Activated naive CD8-positive, alpha-beta T cell treated with anti-CD3 and anti-CD28 coated beads, Interleukin-2, amount 50 U/mL, for 16 hours (primary cell): ENCODE results near the gene SLC25A45.
"Not testable (repeated sequence)": the region's sequence is repeated elsewhere in the genome, so short reads cannot be mapped to it uniquely, and the experiment has no call there.

Experiments
- DNase-seq: peaks from one replicate; pipeline ENCODE4 v3.0.0-alpha.2; 2020; ENCODE audit warnings: low read depth, low spot score

The SLC25A45 gene

DNA sequence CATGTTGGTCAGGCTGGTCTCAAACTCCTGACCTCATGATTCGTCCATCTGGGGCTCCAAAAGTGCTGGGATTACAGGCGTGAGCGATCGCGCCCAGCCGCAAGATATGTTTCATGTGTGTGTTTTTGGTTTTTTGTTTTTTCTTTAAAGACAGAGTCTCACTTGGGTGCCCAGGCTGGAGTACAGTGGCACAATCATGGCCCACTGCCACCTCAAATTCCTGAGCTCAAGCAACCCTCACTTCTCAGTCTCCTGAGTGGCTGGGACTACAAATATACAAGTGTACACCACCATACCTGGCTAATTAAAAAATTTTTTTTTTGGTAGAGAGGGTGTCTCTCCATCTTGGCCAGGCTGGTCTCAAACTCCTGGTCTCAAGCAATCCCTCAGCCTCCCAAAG is 19.5 kb downstream of the SLC25A45 start:
- no peak for DNase-seq

DNA sequence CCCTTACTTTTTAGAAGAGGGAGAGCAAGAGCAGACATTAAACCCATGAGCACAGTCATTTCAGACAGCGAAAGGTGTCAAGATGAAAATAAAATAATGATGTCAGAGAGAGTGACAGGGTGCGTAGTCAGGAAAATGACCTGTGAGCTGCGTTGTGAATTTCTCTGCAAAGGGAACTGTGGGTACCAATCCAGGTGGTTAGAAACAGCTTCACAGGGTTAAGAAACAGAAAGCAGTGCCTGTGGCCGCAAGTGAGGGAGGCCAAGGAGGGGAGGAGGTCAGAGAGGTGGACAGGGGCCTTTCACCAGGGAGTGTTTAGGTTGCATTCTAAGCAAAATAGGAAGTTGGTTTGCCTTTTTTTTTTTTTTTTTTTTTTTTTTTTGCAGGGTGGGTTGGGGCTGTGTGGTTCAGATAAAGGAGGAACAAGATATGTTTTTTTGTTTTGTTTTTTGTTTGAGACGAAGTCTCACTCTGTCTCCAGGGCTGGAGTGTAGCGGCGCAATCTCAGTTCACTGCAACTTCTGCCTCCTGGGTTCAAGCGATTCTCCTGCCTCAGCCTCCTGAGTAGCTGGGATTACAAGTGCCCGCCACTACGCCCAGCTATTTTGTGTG is 20.0 kb downstream of the SLC25A45 start:
- no peak for DNase-seq

DNA sequence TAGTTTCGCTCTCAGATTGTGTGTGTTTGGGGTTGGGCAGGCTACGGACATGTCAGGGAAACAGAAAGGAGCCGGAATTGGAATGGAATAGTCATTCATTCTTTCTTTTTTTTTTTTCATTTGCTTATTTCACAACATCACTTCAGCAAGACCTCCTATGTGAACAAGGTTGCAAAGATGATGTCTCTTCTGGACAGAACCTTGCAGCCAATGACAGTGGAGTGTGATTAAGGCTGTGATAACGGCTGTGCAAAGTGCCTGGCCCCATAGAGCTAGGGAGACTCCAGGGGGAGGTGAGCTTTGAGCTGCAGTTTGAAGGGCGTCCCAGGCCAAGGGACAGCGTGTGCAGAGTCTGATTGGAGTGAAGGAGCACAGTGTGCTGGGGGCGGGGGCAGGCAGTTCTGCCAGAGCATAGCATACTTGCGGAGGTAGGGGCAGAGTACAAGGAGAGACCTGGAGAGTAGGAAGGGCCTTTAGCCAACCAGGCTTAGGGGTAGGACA is 24.5 kb downstream of the SLC25A45 start:
- DNase-seq = no peak

- no peak for DNase-seq
These were observed 26.0 kb downstream of the SLC25A45 start for GRCh38 chr11:65356394-65356972.

DNA sequence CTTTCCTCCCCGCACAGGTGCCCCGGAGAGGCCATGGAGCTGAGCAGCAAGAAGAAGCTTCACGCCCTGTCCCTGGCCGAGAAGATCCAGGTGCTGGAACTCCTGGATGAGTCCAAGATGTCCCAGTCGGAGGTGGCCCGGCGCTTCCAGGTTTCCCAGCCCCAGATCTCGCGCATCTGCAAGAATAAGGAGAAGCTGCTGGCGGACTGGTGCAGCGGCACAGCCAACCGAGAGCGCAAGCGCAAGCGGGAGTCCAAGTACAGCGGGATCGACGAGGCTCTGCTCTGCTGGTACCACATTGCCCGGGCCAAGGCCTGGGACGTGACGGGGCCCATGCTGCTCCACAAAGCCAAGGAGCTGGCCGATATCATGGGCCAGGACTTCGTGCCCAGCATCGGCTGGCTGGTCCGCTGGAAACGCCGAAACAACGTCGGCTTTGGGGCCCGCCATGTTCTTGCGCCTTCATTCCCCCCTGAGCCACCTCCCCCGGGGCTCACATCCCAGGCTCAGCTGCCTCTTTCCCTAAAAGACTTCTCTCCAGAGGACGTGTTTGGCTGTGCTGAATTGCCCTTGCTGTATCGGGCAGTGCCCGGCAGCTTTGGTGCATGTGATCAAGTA is 26.6 kb downstream of the SLC25A45 start:
- DNase-seq = no peak

DNA sequence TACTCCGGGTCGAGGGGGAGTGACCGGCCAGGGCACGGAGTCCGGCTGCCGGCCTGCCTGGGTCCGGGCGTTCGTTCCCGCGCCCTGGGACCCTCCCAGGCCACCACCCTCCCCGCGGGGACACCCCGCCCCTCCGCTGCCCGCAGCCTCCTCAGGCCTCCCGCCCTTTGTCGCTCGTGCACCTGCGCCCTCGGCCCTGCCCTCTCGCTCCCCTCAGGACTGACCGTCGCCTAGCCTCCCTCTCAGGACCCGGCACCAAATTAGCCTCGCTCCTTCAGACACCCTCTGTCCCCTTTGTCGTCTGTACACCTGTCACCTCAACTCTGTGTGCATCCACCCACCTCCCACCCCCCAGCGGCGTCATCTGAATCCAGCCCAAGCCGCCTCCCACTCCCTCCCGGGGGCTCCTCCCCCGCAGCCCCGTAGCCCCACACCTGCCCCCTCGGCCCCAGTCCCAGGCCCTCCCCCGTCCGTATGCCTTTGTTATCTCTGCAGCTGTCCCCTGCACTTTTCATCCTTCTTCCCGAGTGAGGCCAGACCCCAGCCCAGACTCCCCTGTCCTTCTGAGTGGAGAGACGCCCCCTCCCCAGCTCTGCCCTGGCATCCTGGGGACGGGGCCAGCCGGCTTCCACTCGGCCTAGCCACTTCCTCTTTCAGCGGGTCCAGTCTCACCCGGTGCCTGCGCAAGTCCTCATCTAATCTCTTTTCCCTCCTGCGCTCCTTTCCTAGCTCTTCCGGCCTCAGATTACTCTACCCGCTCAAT is 27.3 kb downstream of the SLC25A45 start:
- DNase-seq = no peak

DNA sequence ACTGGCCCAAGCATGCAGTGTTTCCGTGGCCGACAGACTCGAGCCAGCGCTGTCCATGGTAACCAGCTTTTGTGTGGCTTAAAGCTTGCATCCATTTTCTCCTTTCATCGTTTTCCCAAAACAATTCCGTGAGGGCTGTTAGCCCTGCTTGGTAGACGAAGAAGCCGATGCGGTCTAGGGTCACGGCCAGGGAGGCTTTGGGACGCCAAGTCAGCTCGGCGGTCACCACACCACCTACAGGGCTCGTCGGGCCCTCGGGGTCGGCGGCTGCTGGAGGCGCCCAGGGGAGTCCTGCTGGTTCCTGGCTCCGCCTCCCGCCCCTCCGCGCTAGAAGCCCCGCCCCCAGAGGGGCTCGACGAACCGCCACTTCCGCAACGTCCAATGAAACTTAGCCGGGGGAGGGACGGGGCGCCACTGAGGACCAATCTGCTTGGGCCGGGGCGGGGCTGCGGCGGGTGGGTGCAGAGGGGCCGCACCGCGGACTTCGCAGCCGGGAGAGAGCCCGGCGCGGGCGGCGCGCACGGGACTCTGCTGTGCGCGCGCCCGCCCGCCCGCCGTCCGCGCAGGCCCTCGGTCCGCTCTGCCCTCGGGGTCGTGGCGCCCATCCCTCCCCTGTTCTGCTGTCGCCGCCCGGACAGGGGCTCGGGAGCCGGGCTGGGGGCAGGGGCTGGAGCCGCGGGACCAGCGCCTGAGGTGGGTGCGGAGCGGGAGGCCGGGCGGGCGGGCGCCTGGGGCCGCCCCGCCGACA is 28.0 kb downstream of the SLC25A45 start, which contains the start of gene TIGD3:
TIGD3 (plus strand) TSS at position 487 of the 748 bp plus-strand sequence. CDS start 1,058 bp downstream, outside the sequence.
- DNase-seq = peak; percentile 98

DNA sequence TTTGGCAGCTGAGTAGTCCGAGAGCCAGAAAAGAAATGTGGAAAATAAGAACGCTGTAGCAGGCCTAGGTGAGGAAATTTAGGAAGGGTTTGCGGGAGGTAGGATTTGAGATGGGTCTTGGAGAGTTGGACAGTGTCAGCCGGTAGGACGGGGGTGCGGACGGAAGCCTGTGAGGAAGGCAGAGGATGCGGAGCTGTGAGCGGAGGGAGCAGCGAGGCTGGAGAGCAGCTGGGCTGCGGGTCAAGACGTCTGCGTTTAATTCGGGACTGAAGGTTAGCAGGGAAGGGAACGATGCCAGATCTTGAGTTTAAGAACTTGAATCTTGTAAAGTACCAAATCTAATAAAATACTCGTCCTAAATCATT is 28.6 kb downstream of the SLC25A45 start:
- no peak for DNase-seq

GRCh38 chr11:65353376-65353775 is 29.1 kb downstream of the SLC25A45 start:
- no peak for DNase-seq

GRCh38 chr11:65352783-65353182 is 29.7 kb downstream of the SLC25A45 start:
- DNase-seq = no peak

- DNase-seq = no peak
These were observed 30.9 kb downstream of the SLC25A45 start for GRCh38 chr11:65351511-65351910.

DNA sequence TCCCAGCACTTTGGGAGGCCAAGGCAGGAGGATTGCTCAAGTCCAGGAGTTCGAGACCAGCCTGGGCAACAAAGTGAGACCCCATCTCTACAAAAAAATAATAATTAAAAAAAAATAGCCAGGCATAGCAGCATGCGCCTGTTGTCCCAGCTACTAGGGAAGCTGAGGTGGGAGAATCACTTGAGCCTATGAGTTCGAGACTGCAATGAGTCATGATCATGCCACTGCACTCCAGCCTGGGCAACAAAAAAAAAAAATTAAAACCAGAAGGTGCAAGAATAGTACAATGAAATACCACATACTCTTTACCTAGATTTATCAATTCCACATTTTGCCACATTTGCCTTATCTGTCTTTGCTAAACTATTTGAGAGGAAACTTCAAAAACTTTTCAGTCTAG is 40.6 kb downstream of the SLC25A45 start:
- no peak for DNase-seq

DNA sequence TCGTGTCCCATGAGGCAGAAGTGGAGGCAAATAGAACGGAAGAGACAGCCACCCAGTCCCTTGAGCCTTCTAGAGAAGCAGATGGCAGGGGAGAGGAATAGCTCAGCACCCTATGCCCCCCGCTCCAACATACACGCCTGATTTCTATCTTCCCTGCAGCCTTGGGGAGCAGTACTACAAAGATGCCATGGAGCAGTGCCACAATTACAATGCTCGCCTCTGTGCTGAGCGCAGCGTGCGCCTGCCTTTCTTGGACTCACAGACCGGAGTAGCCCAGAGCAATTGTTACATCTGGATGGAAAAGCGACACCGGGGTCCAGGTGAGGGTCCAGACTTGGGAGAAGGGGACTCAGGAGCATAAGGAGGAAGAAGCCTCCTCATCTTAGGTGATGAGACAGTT is 42.2 kb downstream of the SLC25A45 start:
- DNase-seq = no peak

DNA sequence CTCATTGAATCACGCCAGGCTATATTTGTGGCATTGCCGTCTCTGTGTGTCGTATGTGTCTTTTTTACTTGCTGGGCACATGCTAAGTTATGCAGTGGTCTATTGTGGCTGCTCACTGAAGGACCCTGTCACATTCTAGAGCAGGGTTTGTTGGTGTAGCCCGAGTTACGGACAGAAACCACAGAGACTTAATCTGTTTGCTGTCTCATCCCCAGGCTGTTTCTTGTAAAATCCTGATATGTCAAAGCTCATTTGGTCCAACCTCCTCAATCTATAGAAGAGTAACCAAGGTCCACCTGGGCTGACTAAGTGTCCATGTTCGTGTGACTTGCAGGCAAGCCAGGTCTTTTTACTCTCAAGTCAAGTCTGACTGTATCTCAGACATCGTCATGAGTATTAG is 43.8 kb downstream of the SLC25A45 start:
- DNase-seq = no peak

- DNase-seq = no peak
These were observed 47.6 kb downstream of the SLC25A45 start for GRCh38 chr11:65334696-65335295.

GRCh38 chr11:65332591-65332990 is 49.9 kb downstream of the SLC25A45 start:
- not testable (repeated sequence) for DNase-seq

GRCh38 chr11:65330544-65330943 is 51.9 kb downstream of the SLC25A45 start:
- DNase-seq = no peak

- DNase-seq = peak; percentile 74
These were observed 52.5 kb downstream of the SLC25A45 start for GRCh38 chr11:65329944-65330403.

DNA sequence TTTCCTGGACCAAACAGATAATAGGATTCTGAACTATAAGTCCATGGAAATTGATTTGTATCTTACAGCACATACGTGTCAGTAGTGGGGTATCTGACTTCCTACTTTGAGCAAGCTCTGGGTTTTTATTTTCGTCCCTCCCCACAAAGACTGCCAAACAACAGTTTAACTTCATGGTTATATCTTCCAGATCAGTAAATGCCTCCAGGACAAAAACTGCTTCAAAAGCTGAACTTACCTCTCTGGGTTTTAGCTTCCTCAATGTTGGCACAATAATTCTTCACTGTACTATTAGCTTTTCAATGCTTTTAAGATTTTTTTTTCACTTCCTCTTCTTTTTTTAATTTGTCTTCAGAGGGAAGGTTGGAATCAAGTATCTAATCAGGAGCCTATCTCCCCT is 53.0 kb downstream of the SLC25A45 start:
- no peak for DNase-seq

GRCh38 chr11:65327021-65327420 is 55.4 kb downstream of the SLC25A45 start:
- no peak for DNase-seq

- no peak for DNase-seq
These were observed 57.0 kb downstream of the SLC25A45 start for GRCh38 chr11:65325435-65325834.
